ENCODE results near the gene LCTL.

LCTL gene

DNA sequence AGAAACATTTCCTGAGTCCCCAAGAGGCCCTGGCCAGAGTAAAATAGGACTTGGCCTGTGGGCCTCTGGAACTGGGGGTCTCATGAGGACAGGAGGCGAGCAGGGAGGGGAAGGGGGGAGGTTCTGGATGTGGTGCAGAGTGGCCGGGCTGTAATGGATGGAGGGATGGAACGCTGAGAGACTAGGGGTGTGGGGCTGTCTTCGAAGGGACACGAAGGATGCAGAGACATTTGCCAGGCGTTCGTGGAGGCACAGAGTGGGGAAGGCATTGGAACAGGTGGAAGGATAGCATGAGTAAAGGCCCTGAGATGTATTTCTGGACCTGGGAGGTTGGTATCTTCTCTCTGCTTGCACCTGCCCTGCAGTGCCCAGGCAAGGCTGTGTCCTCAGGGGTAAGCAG is 2.1 kb upstream of the LCTL start:
- no peak for DNase-seq (ENCODE audit: extremely low read depth, low read depth)
- TF ChIP-seq CTCF (IDR thresholded peaks at IDR 0.05; ENCODE audit: low read depth, low read length, missing control alignments): no peak
- H3K4me3 ChIP-seq (replicated peaks; ENCODE audit: low read depth, low read length): no peak overlapping the region

DNA sequence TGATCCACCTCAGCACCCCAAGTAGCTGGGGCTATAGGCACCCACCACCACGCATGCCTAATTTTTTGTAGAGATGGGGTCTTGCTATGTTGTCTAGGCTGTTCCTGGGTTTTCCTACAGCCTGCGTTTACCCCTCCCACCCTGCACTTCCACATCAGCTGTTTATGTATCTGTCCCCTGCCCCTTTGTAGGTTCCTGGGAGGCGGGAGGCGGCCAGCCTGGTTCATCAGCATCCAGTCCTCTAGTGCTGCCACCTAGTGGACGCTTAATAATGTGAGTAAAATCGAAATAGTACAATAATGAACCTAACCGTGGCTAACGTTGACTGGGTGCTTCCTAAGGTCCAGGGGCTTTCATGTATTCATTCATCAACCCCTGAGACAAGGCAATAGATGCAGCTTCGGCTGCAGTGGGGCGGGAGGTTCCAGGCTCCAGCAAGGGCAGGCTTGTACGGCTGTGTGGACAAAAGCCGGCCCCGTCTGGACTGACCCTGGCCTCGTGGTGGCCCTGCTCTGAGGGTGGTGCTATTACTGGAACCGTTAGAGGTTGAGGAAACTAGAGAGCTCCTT is 1.2 kb upstream of the LCTL start:
- no peak overlapping the region for H3K4me3 ChIP-seq (replicated peaks; ENCODE audit: low read depth, low read length)
- DNase-seq (ENCODE audit: extremely low read depth, low read depth): peak; percentile 33
- TF ChIP-seq CTCF (IDR thresholded peaks at IDR 0.05; ENCODE audit: low read depth, low read length, missing control alignments): peak; percentile 77

GRCh38 chr15:66565141-66565641 is 607 bp downstream of the LCTL start:
- H3K4me3 ChIP-seq (replicated peaks; ENCODE audit: low read depth, low read length): no peak overlapping the region
- no peak for TF ChIP-seq CTCF (IDR thresholded peaks at IDR 0.05; ENCODE audit: low read depth, low read length, missing control alignments)

GRCh38 chr15:66564136-66565041 is 1.4 kb downstream of the LCTL start:
- no peak for DNase-seq (ENCODE audit: extremely low read depth, low read depth)
- TF ChIP-seq CTCF (IDR thresholded peaks at IDR 0.05; ENCODE audit: low read depth, low read length, missing control alignments): no peak
- H3K4me3 ChIP-seq (replicated peaks; ENCODE audit: low read depth, low read length): no peak overlapping the region

More at GRCh38 chr15:66565141-66565641, 607 bp downstream of the LCTL start:
- DNase-seq (ENCODE audit: extremely low read depth, low read depth): no peak

DNA sequence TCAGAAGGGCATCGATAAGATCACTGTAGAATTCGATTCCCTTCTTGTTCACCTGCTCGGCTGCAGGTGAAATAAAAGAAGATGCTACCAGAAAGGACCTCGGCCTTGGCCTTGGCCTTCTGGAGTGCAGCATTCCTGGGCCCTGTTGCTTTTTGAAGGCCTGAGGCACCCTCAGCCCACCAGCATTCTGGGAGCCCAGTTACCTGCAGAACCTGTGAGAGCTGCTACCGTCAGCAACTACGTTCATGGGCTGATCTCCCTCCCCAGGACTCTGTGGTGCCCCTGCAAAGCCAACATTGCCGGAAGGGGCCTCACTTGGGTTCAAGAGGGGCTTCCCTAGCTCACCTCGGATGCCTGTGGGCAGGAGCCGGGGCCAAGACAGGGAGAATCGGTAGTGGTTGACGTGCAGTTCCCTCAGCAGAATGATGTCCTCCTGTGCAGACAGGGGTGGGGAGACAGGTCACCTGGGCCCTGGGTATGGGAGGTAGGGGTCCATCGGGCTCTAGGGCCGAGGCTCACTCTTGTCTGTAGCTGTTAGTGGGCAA is 2.2 kb downstream of the LCTL start:
- TF ChIP-seq CTCF (IDR thresholded peaks at IDR 0.05; ENCODE audit: low read depth, low read length, missing control alignments): no peak
- DNase-seq (ENCODE audit: extremely low read depth, low read depth): no peak
- no peak overlapping the region for H3K4me3 ChIP-seq (replicated peaks; ENCODE audit: low read depth, low read length)

- H3K4me3 ChIP-seq (replicated peaks; ENCODE audit: low read depth, low read length): no peak overlapping the region
- TF ChIP-seq CTCF (IDR thresholded peaks at IDR 0.05; ENCODE audit: low read depth, low read length, missing control alignments): no peak
- no peak for DNase-seq (ENCODE audit: extremely low read depth, low read depth)
Observed at GRCh38 chr15:66563126-66563525, 2.7 kb downstream of the LCTL start.
